Colon (tissue), 2 donors: ENCODE measurements around the gene UPK3B.
"Not testable (repeated sequence)": the region's sequence is repeated elsewhere in the genome, so short reads cannot be mapped to it uniquely, and the experiment has no call there.

Experiments
- FAIRE-seq: peaks from 2 replicates; lab custom pipeline; 2012; peaks lifted over from hg19 to GRCh38; lab: Jason Lieb, UNC
- donor health status: control.
- donor health status: control.

The UPK3B gene

GRCh38 chr7:76513817-76514799 lies 3.8 kb downstream of the UPK3B start:
- FAIRE-seq, result no peak

DNA sequence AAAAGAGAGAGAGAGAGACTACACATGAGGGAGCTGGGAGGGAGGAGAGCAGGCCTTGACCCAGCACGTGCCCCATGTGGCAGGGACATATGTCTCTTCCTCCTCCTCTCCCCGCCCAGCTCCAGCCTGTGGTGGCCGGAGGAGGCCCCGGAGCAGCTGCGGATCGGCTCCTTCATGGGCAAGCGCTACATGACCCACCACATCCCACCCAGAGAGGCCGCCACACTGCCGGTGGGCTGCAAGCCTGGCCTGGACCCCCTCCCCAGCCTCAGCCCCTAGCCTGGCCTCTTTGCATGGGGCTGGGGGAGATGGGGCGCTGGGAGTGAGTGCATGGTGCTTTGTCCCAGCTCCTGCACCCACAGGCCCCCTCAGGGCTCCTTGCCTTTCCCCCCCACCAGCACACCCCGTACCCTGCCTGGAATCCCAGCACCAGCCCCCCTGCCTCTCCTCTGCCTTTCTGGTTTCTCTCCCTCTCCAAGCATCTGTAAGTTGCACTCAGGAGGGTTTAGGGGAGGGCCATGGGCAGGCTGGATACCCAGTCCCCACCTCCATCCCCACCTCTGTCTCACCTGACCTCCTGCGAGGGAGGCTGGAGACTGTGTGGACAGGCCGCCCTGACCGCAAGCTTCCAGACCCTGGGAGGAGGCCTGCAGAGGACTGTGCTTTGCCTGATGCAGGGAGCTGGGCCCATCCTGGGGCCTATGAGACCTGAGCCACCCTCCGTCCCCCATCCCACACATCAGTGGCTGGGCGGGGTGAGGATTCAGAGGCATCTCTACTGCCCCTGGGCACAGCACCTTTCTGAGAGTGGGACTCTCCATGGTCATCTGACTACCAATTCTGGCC lies 4.8 kb downstream of the UPK3B start:
- FAIRE-seq, result no peak

GRCh38 chr7:76515999-76516443 lies 5.7 kb downstream of the UPK3B start:
- no peak for FAIRE-seq

DNA sequence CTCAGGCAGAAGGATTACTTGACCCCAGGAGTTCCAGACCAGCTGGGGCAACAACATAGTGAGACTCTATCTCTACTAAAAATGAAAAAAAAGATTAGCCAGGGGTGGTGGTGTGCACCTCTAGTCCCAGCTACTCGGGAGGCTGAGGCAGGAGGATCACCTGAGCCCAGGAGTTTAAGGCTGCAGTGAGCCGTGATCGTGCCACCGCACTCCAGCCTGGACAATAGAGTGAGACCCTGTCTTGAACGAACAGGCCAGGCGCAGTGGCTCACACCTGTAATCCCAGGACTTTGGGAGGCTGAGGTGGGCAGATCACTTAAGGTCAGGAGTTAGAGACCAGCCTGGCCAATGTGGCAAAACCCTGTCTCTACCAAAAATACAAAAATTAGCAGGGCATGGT lies 6.6 kb downstream of the UPK3B start:
- not testable (repeated sequence) for FAIRE-seq

- FAIRE-seq, result not testable (repeated sequence)
Measured at GRCh38 chr7:76526183-76526582, 15.8 kb downstream of the UPK3B start.

DNA sequence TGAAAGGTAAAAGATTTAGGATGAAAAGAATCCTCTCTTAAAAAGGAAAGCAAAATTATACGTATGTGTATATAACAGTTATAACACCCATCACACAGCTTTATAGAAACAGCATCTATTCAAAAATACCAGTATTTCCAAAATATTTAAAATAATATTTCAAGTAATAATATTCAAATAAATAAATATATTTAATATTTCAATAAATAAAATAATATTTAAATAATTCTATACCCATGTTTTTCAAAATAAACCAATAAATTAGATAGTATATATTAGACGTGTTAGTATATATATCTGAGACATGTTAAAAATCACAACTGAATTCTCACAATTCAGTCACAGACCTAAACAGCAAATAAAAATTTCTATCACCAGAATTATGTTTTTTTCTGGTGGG lies 21.3 kb downstream of the UPK3B start:
- FAIRE-seq, result not testable (repeated sequence)

GRCh38 chr7:76543197-76543596 lies 32.8 kb downstream of the UPK3B start, which contains the start of gene SPDYE16:
TSS of gene SPDYE16 (minus strand) at chr7:76543297. CDS start at chr7:76541459, 1,838 bp downstream.
- FAIRE-seq, result not testable (repeated sequence)

DNA sequence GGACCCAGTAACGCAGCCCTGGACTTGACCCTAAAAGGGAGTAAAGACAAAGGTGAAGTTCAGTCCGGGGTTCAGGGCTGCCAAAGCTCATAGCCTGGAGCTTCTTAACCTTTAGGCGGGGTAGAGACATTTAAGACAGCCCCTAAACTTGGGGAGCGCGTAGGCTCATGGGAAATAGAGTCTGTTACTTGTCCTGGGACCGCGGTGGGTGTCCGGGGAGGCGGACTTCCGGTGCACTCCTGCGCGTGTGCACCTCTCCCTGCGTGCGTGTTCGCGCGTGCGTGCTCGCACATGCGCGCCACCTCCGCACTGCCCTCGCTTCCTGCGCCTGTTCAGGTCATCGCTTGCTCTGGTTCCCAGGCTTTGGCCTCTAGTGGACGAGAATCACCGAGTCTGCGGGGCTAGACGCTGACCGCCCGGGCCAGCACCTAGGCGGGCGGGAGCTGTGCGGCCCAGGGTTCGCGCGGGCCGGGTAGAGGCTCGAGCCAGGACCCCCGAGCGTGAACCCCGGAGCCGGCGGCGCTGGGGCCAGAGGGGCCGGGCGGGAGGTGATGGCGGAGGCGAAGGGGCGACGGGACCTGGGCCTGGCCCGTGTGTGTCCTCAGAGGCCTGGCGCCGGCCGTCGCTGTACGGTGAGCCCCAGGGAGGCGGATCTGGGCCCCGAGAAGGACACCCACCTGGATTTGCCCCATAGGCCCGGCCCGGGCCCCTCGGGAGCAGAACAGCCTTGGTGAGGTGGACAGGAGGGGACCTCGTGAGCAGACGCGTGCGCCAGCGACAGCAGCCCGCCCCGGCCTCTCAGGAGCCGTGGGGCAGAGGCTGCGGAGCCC lies 38.9 kb downstream of the UPK3B start:
- not testable (repeated sequence) for FAIRE-seq

DNA sequence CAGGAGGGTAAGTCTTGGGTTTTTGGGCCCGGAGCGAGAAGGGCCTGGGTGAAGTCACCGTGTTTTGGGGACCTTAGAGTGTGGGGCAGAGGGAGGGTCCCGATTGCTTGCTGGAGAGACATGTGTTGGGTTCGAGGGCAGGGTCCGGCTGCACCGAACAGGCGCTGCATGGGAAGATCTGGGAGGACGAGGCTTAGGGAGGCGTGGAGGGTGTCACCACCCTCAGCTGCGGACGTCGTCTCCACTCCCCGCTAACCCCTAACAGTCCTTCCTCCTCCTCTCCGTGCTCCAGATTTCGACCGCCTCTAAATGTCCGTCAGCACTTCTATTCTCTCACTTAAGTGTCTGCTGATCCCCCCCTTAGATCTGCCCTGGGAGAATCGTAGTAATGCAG lies 39.5 kb downstream of the UPK3B start:
- FAIRE-seq, result not testable (repeated sequence)

DNA sequence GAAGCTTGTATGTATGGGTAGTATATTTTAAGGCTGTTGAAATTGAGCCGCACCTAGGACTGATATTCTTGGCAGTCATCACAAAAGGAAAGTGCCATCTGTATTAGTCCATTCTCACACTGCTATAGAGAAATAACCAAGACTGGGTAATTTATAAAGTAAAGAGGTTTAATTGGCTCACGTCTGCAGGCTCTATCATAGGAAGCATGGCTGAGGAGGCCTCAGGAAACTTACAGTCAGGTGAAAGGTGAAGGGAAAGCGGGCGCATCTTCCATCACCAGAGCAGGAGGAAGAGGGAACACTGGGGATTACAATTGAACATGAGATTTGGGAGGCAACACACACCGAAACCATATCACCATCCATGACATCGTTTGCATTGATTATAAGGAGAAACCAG lies 41.6 kb downstream of the UPK3B start:
- FAIRE-seq, result not testable (repeated sequence)

DNA sequence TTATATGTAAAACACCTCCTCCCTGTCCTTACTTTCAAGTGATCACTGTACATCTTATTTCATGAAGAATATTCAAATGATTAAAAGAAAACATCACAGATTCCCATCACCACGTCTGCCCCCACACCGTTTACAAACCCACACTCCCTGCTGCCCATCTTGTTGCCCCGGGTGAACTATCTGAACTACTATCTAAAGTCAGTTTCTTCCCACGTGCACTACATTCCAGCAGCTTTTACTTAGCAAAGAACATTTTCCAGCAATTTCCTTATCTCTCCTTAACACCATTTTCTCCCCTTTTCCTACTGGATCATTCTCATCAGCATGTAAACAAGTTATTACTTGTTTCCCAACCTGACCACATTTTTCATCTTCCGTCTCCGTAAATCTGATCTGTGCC lies 49.3 kb downstream of the UPK3B start:
- not testable (repeated sequence) for FAIRE-seq

- FAIRE-seq, result not testable (repeated sequence)
Measured at GRCh38 chr7:76560157-76560556, 49.8 kb downstream of the UPK3B start.

GRCh38 chr7:76561342-76561741 lies 51.0 kb downstream of the UPK3B start:
- FAIRE-seq, result not testable (repeated sequence)

- not testable (repeated sequence) for FAIRE-seq
Measured at GRCh38 chr7:76565001-76565400, 54.6 kb downstream of the UPK3B start.
